Muscle of back (tissue), 11 donors: ENCODE measurements around the gene MSI1. TPM values are rescaled to one million over a fixed set of nuclear protein-coding genes. Genes with fewer than 3 reads are reported as not detected.
"Not testable (repeated sequence)": the region's sequence is repeated elsewhere in the genome, so short reads cannot be mapped to it uniquely, and the experiment has no call there.

ENCODE experiments used
- DNase-seq, 3 donors: peaks; one replicate each; pipeline versions ENCODE4 v3.0.0 to v3.0.0-alpha.2; 2013
- polyA plus RNA-seq, 10 donors: library from polyadenylated mRNA; unstranded; fragments of 120-200 nt; gene quantifications; one replicate each; pipeline ENCODE4 v1.2.1, GENCODE V29; 2013; ENCODE audit not compliant: insufficient read length in 10 of 10

MSI1 gene
- polyA plus RNA-seq, 10 donors = 2.9 to 6.0 (median 3.9) TPM

GRCh38 chr12:120357104-120357503 lies 11.9 kb downstream of the MSI1 start:
- DNase-seq = no peak

- DNase-seq = peak; percentile 68 to 81 (median 73)
Measured at GRCh38 chr12:120356567-120357030, 12.4 kb downstream of the MSI1 start.

DNA sequence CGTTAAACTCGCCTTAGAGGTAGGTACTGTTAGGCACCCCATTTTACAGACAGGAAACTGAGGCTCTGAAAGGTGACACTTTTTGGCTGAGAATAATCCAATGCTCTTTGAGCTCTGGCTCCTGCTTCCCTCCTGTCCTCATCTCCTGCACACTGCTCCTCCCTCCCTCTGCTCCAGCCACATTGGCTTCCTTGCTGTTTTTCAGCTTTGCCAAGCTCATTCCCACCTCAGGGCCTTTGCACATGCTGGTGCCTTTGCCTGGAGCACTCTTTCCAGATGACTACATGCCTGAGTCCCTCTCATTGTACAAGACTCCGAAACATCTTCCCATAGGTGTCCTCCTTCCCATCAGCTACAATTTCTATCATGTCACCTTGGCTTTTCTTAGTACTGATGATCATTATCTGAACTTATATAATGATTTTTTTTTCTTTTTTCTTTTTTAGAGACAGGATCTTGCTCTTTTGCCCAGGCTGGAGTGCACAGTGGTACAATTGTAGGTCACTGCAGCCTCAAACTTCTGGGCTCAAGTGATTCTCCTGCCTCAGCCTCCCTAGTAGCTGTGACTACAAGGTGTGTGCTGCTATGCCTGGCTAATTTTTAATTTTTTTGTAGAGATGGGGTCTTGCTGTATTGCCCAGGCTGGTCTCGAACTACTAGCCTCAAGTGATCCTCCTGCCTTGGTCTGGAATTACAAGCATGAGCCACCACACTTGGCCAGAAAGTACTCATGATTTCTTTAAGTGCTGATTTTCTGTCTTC lies 15.2 kb downstream of the MSI1 start:
- no peak for DNase-seq

DNA sequence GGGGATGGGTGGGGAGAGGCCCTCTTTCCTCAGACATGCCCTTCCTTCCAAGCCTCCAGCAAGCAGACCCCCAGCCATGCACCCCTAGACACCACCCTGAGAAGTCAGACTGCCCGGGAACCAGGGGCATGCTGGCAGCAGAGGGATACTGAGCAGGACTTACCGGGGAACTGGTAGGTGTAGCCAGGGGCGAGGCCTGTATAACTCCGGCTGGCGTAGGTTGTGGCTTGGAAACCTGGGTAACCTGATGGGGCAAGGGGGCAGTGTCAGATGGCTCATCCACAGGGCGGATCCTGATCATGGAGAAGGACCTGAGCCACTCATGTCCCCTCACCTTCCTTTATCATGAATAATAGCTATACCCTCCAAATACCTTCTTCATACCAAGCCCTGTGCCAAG lies 15.8 kb downstream of the MSI1 start:
- no peak for DNase-seq

- DNase-seq = no peak
Measured at GRCh38 chr12:120352117-120352516, 16.8 kb downstream of the MSI1 start.

DNA sequence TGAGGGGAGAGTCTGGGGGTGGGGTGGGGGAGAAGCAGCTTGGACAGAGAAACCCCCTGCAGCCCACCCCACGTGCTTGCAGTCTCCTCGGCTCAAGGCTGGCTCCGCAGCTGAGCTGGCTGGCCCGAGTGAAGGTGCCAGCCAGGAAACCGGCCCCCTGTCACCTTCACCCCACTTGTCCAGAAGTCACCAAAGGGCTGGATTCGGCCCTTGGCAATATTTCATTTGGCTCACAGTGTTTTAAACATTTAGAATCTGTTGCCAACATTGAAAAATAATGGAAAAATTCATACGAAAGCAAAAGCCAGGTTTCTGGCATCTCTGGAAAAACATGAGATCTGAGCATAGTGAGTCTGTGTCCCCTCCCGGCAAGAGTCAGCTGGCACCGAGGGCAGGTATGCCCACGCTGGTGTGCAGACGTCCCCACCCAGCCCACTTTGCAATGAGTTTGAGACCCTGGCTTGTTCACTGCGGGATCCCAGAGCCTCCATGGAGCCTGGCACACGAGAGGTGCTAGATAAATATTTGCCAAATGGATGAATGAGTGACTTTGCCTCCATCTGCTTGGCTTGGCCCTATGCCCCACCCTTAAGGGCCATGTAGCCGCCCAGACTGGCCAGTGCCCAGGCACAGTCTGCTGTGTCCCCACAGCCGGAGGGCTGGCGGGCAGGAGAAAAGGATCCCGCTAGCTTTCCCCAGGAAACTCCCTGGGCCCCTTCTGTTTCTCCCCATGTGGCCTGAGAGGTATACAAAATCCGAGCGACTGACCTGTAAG lies 18.2 kb downstream of the MSI1 start:
- DNase-seq = no peak

DNA sequence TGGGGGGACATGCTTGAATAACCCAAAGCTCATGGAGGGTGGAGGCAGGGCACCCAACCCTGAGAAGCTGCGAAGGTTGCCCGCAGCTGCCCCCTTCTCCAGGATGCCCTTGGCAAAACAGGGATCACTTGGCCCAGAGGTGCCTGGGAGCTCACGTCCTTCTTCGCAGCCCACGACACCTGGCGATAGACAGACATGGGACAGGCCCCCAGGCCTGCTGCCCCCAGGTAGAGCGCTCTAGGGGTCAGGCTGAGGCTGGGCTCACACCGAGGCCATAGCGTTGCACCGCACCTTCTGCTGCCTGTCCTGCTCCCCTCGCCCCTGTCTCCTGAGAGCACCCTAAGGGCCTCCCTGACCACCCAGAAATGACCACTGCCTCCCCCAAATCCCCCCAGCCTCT lies 21.2 kb downstream of the MSI1 start:
- no peak for DNase-seq

DNA sequence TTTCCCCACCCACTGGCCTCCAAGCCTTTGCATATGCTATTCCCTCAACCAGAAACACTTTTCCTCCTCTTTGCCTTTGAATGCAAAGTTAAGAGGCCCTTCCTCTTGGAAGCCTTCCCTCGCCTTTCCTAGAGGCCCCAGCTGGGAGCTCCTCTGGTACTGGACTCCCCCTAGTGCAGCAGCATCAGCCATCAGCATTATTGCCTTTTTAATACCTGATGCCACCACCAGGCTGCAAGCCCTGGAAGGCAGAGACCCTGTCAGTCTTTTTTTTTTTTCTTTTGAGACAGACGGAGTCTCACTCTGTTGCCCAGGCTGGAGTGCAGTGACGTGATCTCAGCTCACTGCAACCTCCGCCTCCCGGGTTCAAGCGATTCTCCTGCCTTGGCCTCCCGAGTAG lies 22.3 kb downstream of the MSI1 start:
- DNase-seq = no peak

DNA sequence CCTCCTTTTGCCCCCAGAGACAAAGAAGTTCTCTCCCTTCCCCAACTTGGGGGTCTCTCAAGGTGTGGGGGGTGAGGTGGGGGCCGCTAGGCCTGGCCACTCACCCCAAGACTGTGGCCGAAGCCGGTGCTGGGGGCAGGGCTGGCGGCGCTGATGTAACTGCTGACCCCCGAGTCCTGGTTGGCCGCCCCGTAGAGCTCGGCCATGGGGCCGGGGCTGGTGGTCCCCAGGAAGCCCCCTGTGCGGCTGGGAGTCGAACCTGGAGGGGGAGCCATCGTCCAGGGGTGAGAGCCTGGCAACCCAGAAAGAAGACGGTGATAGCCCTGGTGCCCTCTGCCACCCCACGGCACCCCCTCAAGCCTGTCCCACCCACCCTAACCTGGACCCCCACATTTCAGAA lies 22.9 kb downstream of the MSI1 start:
- no peak for DNase-seq

- no peak for DNase-seq
Measured at GRCh38 chr12:120343692-120344091, 25.3 kb downstream of the MSI1 start.

DNA sequence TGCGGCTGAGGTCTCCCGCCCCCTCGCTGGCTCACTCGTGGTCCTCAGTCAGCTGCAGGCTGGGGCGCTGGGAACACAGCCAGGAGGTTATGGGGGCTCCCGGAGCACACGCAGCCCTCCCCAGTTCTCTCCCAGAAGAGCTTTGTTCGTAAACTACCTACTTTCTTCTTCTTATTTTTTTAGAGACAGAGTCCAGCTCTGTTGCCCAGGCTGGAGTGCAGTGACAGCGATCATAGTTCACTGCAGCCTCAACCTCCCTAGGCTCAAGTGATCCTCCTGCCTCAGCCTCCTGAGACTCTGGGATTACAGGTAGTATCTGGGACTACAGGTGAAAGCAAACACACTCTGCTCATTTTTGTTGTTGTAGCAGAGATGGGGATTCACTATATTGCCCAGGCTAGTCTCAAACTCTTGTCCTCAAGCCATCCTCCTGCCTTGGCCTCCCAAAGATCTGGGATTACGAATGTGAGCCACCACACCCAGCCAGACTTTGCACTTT lies 25.9 kb downstream of the MSI1 start:
- no peak for DNase-seq

DNA sequence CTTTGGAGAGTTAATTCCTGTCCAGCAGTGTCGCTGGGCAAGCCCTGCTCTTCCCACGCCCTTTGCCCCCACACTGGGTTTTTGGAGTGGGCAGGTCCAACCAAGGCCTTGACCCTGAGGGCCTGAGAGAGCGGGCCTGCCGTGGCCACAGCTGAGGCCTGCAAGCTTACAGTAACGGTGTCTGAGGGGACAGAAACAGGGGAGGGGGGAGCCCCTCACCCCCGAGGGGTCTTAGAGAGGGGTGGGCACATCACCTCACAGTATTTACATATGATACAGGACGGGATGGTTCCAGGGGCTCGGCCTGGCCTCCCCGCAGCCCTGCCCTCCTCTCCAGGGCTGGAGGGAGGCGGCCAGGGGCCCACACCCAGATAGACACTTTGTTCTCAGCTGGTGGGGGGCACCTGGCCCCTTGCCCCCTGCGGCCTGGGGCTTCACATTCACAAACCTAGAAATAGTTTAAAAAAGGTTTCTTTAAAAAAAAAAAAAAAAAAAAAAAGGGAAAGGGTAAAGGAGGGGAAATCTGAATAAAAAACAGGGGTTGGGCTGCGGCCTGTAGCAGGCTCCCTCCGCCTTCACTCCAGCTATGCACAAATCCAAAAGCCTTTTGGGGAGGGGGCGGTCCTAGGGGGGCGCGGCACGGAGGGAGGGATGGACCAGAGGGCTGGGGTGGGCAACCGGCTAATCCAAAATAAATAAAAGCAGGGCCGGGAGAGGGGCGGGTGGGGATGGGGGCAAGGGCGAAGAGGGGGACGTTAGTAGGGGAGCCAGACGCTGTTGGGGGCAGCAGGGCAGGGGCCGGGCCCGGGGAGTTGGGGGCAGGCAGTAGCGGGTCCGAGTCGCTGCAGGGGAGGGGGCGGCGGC lies 26.6 kb downstream of the MSI1 start:
- DNase-seq = no peak

GRCh38 chr12:120339256-120339655 lies 29.7 kb downstream of the MSI1 start:
- DNase-seq = no peak

DNA sequence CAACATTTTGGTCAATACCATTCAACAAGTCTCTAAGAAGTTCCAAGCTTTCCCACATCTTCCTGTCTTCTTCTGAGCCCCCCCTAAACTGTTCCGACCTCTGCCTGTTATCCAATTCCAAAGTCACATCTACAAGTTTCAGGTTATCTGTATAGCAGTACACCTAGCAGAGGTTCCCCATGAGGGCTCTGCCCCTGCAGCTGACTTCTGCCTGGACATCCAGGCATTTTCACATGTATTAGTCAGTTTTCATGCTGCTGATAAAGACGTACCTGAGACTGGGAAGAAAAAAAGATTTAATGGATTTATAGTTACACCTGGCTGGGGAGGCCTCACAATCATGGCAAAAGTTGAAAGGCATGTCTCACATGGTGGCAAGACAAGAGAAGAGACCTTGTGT lies 31.2 kb downstream of the MSI1 start:
- no peak for DNase-seq

- DNase-seq = not testable (repeated sequence)
Measured at GRCh38 chr12:120336392-120336791, 32.6 kb downstream of the MSI1 start.

DNA sequence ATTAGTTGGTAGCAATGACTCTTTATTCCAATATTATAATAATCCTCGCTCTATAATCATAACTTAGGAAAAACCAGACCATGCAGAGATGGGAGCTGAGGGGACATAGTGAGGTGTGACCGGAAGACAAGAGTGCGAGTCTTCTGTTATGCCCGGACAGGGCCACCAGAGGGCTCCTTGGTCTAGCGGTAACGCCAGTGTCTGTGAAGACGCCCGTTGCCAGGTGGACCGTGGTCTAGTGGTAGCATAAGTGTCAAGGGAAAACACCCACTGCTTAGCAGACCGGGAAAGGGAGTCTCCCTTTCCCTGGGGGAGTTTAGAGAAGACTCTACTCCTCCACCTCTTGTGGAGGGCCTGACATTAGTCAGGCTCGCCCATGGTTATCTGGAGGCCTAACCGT lies 33.5 kb downstream of the MSI1 start:
- peak in 1 of 3 donors; percentile 27 for DNase-seq

DNA sequence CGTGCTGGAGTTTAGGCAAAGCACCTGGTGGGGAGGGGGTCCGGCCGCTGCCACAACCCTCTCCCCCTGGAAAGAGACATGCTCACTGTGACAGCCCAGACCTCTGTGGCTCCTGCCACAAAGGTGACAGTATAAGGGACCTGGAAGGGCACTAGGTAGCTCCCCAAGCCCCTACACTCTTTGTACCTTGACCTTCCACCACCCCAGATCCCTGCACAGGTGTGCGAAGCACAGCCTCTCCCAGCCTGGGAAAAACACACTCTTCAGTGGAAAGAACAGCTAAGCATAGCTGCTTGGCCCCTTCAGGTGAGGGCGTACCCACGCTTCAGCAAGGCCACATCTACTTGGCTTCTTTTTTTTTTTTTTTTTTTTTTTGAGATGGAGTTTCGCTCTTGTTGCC lies 36.4 kb downstream of the MSI1 start:
- no peak for DNase-seq

DNA sequence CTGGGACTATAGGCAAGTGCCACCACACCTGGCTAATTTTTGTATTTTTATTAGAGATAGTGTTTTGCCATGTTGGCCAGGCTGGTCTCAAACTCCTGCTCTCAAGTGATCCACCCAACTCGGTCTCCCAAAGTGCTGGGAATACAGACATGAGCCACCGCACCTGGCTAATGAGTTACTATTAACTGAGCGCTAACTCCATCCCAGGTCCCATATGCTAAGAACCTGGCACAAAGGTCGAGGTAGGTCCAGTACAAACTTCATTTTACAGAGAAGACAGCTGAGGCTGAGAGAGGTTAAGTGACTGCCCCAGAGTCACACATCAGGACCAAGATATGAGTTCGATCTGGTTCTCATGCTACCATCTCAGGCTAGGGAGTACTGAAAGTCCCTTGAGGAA lies 36.9 kb downstream of the MSI1 start:
- no peak for DNase-seq

- DNase-seq = no peak
Measured at GRCh38 chr12:120331390-120331789, 37.6 kb downstream of the MSI1 start.

DNA sequence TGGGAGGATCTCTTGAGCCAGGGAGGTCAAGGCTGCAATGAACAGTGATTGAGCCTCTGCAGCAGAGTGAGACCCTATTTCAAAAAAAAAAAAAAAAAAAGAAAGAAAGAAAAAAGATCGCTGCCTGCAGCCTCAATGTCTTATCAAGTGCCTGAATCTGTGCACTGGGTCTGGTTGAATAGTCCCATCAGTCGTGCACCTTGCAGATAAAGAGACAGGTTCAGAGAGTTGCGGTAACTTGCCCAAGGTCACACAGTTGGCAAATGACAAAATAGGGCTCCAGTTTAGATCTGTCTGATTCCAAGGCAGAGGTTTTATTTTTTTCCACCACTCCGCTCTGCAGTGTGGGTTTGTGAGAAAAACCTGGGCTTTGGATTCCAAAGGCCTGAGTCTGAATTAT lies 40.7 kb downstream of the MSI1 start:
- no peak for DNase-seq

- peak in 1 of 3 donors; percentile 9 for DNase-seq
Measured at GRCh38 chr12:120327593-120327992, 41.4 kb downstream of the MSI1 start, which contains the start of gene PLA2G1B. Gene PLA2G1B (minus strand): TSS chr12:120327779. CDS start chr12:120327753, 26 bp downstream.

DNA sequence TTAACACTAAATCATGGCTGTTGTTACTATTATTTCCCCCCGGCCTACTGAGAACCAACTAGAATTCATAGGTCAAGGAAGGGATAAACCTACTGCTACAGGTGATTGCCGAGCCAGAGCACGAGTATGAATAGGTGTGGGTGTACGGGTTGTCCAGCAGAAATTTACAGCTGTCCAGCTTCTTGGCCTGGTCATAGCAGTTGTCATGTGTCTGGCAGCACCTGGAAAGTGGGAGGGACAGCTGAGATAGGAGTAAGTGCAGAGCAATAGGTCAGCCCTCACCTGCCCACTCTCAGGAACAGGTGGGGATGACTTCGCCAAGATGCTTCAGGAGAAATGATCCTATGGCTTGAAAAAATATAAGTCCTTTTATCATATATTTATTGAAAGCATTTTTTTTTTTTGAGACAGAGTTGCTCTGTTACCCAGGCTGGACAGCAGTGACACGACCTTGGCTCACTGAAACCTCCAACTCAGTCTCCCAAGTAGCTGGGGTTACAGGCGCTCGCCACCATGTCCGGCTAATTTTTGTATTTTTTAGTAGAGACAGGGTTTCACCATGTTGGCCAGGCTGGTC lies 44.0 kb downstream of the MSI1 start:
- no peak for DNase-seq
